CD4-positive, alpha-beta T cell treated with Interleukin-6 for 4 hours (primary cell): ENCODE data around the gene MUSTN1.

Experiments
- DNase-seq: peaks from one replicate; pipeline ENCODE4 v3.0.0-alpha.2; 2020; ENCODE audit warnings: mixed read lengths

MUSTN1 gene

GRCh38 chr3:52851348-52851747, 16.5 kb upstream of the MUSTN1 start:
- peak; percentile 23 for DNase-seq

- DNase-seq: no peak
Observed at GRCh38 chr3:52849656-52850055, 14.8 kb upstream of the MUSTN1 start.

GRCh38 chr3:52848617-52849016, 13.8 kb upstream of the MUSTN1 start:
- no peak for DNase-seq

GRCh38 chr3:52847726-52848125, 12.9 kb upstream of the MUSTN1 start:
- DNase-seq: no peak

- DNase-seq: no peak
Observed at GRCh38 chr3:52847241-52847640, 12.4 kb upstream of the MUSTN1 start.

GRCh38 chr3:52846432-52846965, 11.7 kb upstream of the MUSTN1 start:
- no peak for DNase-seq

GRCh38 chr3:52845691-52846431, 11.0 kb upstream of the MUSTN1 start:
- peak; percentile 34 for DNase-seq

- DNase-seq: no peak
Observed at GRCh38 chr3:52845157-52845556, 10.3 kb upstream of the MUSTN1 start.

GRCh38 chr3:52844290-52844975, 9.6 kb upstream of the MUSTN1 start:
- no peak for DNase-seq

- DNase-seq: no peak
Observed at GRCh38 chr3:52843881-52844280, 9.1 kb upstream of the MUSTN1 start.

- no peak for DNase-seq
Observed at GRCh38 chr3:52843108-52843865, 8.5 kb upstream of the MUSTN1 start.

- no peak for DNase-seq
Observed at GRCh38 chr3:52842424-52842823, 7.6 kb upstream of the MUSTN1 start.

- no peak for DNase-seq
Observed at GRCh38 chr3:52841981-52842340, 7.1 kb upstream of the MUSTN1 start.

GRCh38 chr3:52841211-52841980, 6.6 kb upstream of the MUSTN1 start:
- DNase-seq: no peak

- DNase-seq: no peak
Observed at GRCh38 chr3:52839892-52840545, 5.2 kb upstream of the MUSTN1 start.

- no peak for DNase-seq
Observed at GRCh38 chr3:52839268-52839575, 4.4 kb upstream of the MUSTN1 start.

GRCh38 chr3:52838561-52839267, 3.9 kb upstream of the MUSTN1 start:
- peak; percentile 11 for DNase-seq

GRCh38 chr3:52836986-52837385, 2.2 kb upstream of the MUSTN1 start:
- DNase-seq: no peak

- no peak for DNase-seq
Observed at GRCh38 chr3:52836471-52836845, 1.6 kb upstream of the MUSTN1 start.

- DNase-seq: no peak
Observed at GRCh38 chr3:52835766-52836470, 1.1 kb upstream of the MUSTN1 start.

- no peak for DNase-seq
Observed at GRCh38 chr3:52833202-52833601, 1.6 kb downstream of the MUSTN1 start.
